A673 (cell line): ENCODE measurements around the gene CTPS2.

Source experiments
- CTCF ChIP-seq: fragments of 300-800, 200-600 bp; sonication (generic); conservative IDR thresholded peaks from 2 replicates; pipeline ENCODE4 v1.5.1; 2017; ENCODE audit warnings: low read depth, mild to moderate bottlenecking, antibody characterized with exemption, low read length, moderate library complexity, mixed read lengths
- EZH2 ChIP-seq: fragments of 200-600 bp; sonication (generic); IDR thresholded peaks from 2 replicates; pipeline ENCODE4 v1.6.1; 2017; ENCODE audit warnings: borderline replicate concordance, low read depth, mild to moderate bottlenecking, mixed read lengths, antibody characterized with exemption, low read length; ENCODE audit not compliant: poor library complexity, severe bottlenecking

GRCh38 chrX:16638533-16638932 is 73.9 kb downstream of the CTPS2 start:
- TF ChIP-seq CTCF = no peak
- no peak for TF ChIP-seq EZH2
